Measurements from ENCODE around the gene MPO. TPM values are rescaled to one million over a fixed set of nuclear protein-coding genes. Genes with fewer than 3 reads are reported as not detected.

MPO gene
- total RNA-seq, 1 experiment from 2014 or later = not detected

GRCh38 chr17:58238147-58238634, 42.5 kb downstream of the MPO start, which contains the start of gene LPO:
TSS of gene LPO (plus strand) at chr17:58238584. CDS start at chr17:58242980, 4,396 bp downstream.
- no peak for TF ChIP-seq SP1 (IDR thresholded peaks at IDR 0.05; ENCODE audit: low read depth)
- Histone ChIP-seq H3K9me3 (ENCODE audit: control insufficient read depth in 1 of 2, insufficient read depth in 1 of 2, low read depth in 1 of 2, low read length in 2 of 2) (no peaks in the 10 kb centered on the region), H4K20me1 (ENCODE audit: insufficient read depth) (no peaks in the 10 kb centered on the region), H3K4me1 (ENCODE audit: control insufficient read depth in 1 of 2, insufficient read depth in 2 of 2, low read length in 2 of 2) (no peaks in the 10 kb centered on the region), H2AFZ (ENCODE audit: low read depth, low read length, poor library complexity, severe bottlenecking) (no peak within 1 kb of the TSS), H3K9me2 (ENCODE audit: insufficient read depth) (no peaks in the 10 kb centered on the region), H3K27ac (ENCODE audit: low read depth, low read length) (no peak within 1 kb of the TSS), H3K9ac (ENCODE audit: low read length) (no peak within 1 kb of the TSS), H3K27me3 (ENCODE audit: insufficient read depth, low read length) (peaks cover 92% of the 10 kb centered on the region), H3K79me2 (ENCODE audit: insufficient read depth, low read length) (no peaks in the 10 kb centered on the region), H3K4me3 (replicated peaks in 1 of 2; ENCODE audit: low read depth in 1 of 2, low read length in 2 of 2) (no peak within 1 kb of the TSS), H3K36me3 (ENCODE audit: control insufficient read depth in 1 of 2, insufficient read depth in 2 of 2, low read length in 2 of 2) (no peaks in the 10 kb centered on the region), H3K4me2 (ENCODE audit: low read length) (no peak within 1 kb of the TSS)
- POLR2A ChIA-PET = interaction anchor here (0.5 kb wide), 1 partner anchor 201 kb away, joined by 3 read pairs; no protein-coding TSS in a partner anchor
- ATAC-seq = no peak
- RAD21 ChIA-PET (ENCODE audit: low non-redundant PET in 1 of 2, low total read pairs in 2 of 2, uncharacterized antibody in 2 of 2, unreplicated experiment in 2 of 2) = no interaction called here
- CTCF ChIA-PET = interaction anchor here (0.6 to 1.3 kb wide), 2 partner anchors 38 to 361 kb away, joined by 4 read pairs; no protein-coding TSS in a partner anchor
- no peak for DNase-seq (ENCODE audit: low read depth, low spot score)
- BruUV-seq (replicated peaks) = no TSS peak
- intact Hi-C loops (cut with micrococcal nuclease) = no loop called here

- RAD21 ChIA-PET (ENCODE audit: low non-redundant PET in 1 of 2, low total read pairs in 2 of 2, uncharacterized antibody in 2 of 2, unreplicated experiment in 2 of 2) = no interaction called here
- Histone ChIP-seq H3K4me3 (replicated peaks in 1 of 2; ENCODE audit: low read depth in 1 of 2, low read length in 2 of 2) (no peak overlapping the region), H2AFZ (ENCODE audit: low read depth, low read length, poor library complexity, severe bottlenecking) (no peak overlapping the region), H3K4me2 (ENCODE audit: low read length) (no peak overlapping the region), H3K27ac (ENCODE audit: low read depth, low read length) (no peak overlapping the region), H4K20me1 (ENCODE audit: insufficient read depth) (no peaks in the 10 kb centered on the region), H3K27me3 (ENCODE audit: insufficient read depth, low read length) (peaks cover 74% of the 10 kb centered on the region), H3K9me3 (ENCODE audit: control insufficient read depth in 1 of 2, insufficient read depth in 1 of 2, low read depth in 1 of 2, low read length in 2 of 2) (no peaks in the 10 kb centered on the region), H3K9me2 (ENCODE audit: insufficient read depth) (no peaks in the 10 kb centered on the region), H3K79me2 (ENCODE audit: insufficient read depth, low read length) (no peaks in the 10 kb centered on the region), H3K4me1 (ENCODE audit: control insufficient read depth in 1 of 2, insufficient read depth in 2 of 2, low read length in 2 of 2) (peaks cover 0 to 6% of the 10 kb centered on the region in 2 experiments; a peak in 1 of 4 replicates), H3K9ac (ENCODE audit: low read length) (no peak overlapping the region), H3K36me3 (ENCODE audit: control insufficient read depth in 1 of 2, insufficient read depth in 2 of 2, low read length in 2 of 2) (no peaks in the 10 kb centered on the region)
- ATAC-seq (no peak), DNase-seq (ENCODE audit: low read depth, low spot score) (no peak)
- TF ChIP-seq CBX3 (IDR thresholded peaks at IDR 0.05; ENCODE audit: low read depth) (no peak), TCF7L2 (IDR thresholded peaks at IDR 0.05; ENCODE audit: borderline replicate concordance, extremely low read depth, insufficient read depth, insufficient read length) (no peak), POLR2AphosphoS5 (IDR thresholded peaks at IDR 0.05; ENCODE audit: low read depth, low read length) (no peak), CEBPB (IDR thresholded peaks at IDR 0.05; ENCODE audit: low read depth) (no peak), EGR1 (IDR thresholded peaks at IDR 0.05; ENCODE audit: low read depth) (no peak), ZNF274 (IDR thresholded peaks at IDR 0.05; ENCODE audit: low read depth, low read length) (no peak), EZH2 (IDR thresholded peaks at IDR 0.05) (no peak)
- CTCF ChIA-PET = interaction anchor here (0.6 to 2.4 kb wide), 4 partner anchors 7 to 37 kb away, joined by 3 to 12 read pairs (median 4); no protein-coding TSS in a partner anchor
- intact Hi-C loops (cut with micrococcal nuclease) = no loop called here
- POLR2A ChIA-PET = interaction anchor here (1.2 to 1.6 kb wide), 2 partner anchors 13 to 17 kb away, joined by 3 to 4 read pairs; partner anchors contain the start of gene MKS1
- BruUV-seq (replicated peaks) = no TSS peak
Measured at GRCh38 chr17:58236394-58236793, 44.3 kb downstream of the MPO start.
